Body of pancreas (tissue), 4 donors: ENCODE measurements around the gene LRFN4. TPM values are rescaled to one million over a fixed set of nuclear protein-coding genes. Genes with fewer than 3 reads are reported as not detected.

Source experiments
- ATAC-seq: fragments of 150-250 bp; one replicate; pipeline ENCODE4 v1.9.1; 2016
- DNase-seq, 4 donors: peaks; one replicate each; pipeline ENCODE4 v3.0.0-alpha.2; 2019
- H3K27ac ChIP-seq, 4 donors: fragments of 200-600 bp; sonication (generic); 1 replicate in 3 of 4; 2 replicates in 1 of 4; pipeline versions ENCODE4 v1.5.1 to v1.6.1; 2016 to 2019; ENCODE audit warnings: mild to moderate bottlenecking in 1 of 4, mixed read lengths in 1 of 4, moderate library complexity in 1 of 4
- H3K27me3 ChIP-seq, 2 donors: fragments of 200-600 bp; sonication (generic); one replicate each; pipeline ENCODE4 v1.6.0; 2016; ENCODE audit warnings: mild to moderate bottlenecking in 1 of 2
- H3K36me3 ChIP-seq, 2 donors: fragments of 200-600 bp; sonication (generic); replicated peaks in 1 of 2; 2 replicates each; pipeline ENCODE4 v1.5.1; 2016; ENCODE audit warnings: low read depth in 2 of 2; ENCODE audit not compliant: insufficient read depth in 1 of 2
- H3K4me1 ChIP-seq: fragments of 200-600 bp; sonication (generic); one replicate; pipeline ENCODE4 v1.6.0; 2016
- H3K4me3 ChIP-seq, 2 donors: fragments of 200-600 bp; sonication (generic); 1 replicate in 1 of 2; 2 replicates in 1 of 2; pipeline ENCODE4 v1.5.1; 2016 to 2019
- H3K9me3 ChIP-seq, 3 donors: fragments of 200-600 bp; sonication (generic); 1 replicate in 2 of 3; 2 replicates in 1 of 3; pipeline ENCODE4 v1.5.1; 2016
- CTCF ChIP-seq, 7 experiments: fragments of 450-650 bp in 4 of 7; fragments of 200-600 bp in 3 of 7; sonication (generic) in 3 of 7; IDR thresholded peaks; one replicate each; pipeline ENCODE4 v1.5.1; 2016 to 2019; ENCODE audit warnings: antibody characterized with exemption in 7 of 7
- POLR2A ChIP-seq, 3 donors: fragments of 450-650 bp; IDR thresholded peaks; one replicate each; pipeline ENCODE4 v1.6.1; 2016; ENCODE audit warnings: antibody characterized with exemption in 3 of 3, mild to moderate bottlenecking in 2 of 3
- WGBS, 2 donors: methylation state at CpG; one replicate each; pipeline ENCODE4 v1.1.5; 2017; 5-methylcytosine and 5-hydroxymethylcytosine counted together
- intact Hi-C: fragments of 100-400 bp; cut with DNase I; formaldehyde crosslinking; loops from one replicate; pipeline ENCODE4 v1.15.1; 2023
- total RNA-seq, 2 donors: library from RNA; depleted of rRNA; stranded (reverse); fragments of >200 nt; gene quantifications; one replicate each; pipeline ENCODE4 v1.1.0, GENCODE V29; 2016

Gene LRFN4
- total RNA-seq, 2 donors from 2014 or later: 2.3 to 3.0 TPM

DNA sequence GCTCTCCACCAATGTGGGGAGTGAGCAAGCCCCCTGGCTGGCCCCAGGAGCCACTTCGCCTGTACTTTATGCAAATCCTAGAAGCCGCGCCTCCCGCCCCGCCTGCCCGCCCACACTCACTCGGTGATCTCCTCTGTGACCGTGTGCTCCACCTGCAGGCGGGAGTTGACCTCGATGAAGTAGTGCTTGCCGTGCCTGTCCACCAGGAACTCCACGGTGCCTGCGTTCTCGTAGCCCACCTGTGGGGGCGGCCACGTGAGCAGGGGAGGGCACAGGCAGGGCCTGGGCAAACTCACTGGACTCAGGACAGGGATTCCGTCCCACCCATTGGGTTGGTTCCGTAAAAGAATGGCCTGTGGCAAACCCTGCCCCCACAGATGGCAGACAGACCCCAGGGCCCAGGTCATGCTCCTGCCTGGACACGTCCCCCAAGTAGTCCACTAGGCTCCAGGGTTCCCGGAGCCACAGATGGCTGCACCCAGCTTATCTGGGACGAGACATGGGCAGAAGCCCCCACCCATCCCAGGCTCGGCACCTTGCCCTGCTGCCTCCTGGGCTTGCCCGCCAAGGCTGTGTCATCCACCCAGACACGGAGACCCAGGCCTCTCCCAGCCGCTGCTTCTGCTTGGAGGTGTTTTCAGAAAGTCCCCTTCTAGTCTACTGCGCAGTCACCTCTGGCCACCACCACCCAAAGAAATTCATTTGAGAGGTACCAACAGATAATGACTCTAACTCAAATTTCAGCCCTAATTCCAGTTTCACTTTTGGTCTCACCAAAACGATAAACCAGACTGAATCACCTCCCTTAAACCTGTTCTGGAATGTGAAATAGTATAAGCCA, 12.1 kb downstream of the LRFN4 start:
- peaks cover 6% of the 10 kb centered on the region for H3K4me1 ChIP-seq
- peak; percentile 88 for ATAC-seq
- no peak overlapping the region for H3K4me3 ChIP-seq
- no peaks in the 10 kb centered on the region for H3K36me3 ChIP-seq
- TF ChIP-seq POLR2A (IDR thresholded peaks at IDR 0.05): no peak
- peak; percentile 24 to 78 (median 58) for TF ChIP-seq CTCF (IDR thresholded peaks at IDR 0.05)
- intact Hi-C loops: no loop called here
- DNase-seq: peak; percentile 81 to 83 (median 82)
- no peak overlapping the region for H3K27ac ChIP-seq
- no peaks in the 10 kb centered on the region for H3K27me3 ChIP-seq
- H3K9me3 ChIP-seq: no peaks in the 10 kb centered on the region
- 34 to 71% methylated on average over 10 to 27 of the region's 27 CpGs for WGBS, 2 donors

DNA sequence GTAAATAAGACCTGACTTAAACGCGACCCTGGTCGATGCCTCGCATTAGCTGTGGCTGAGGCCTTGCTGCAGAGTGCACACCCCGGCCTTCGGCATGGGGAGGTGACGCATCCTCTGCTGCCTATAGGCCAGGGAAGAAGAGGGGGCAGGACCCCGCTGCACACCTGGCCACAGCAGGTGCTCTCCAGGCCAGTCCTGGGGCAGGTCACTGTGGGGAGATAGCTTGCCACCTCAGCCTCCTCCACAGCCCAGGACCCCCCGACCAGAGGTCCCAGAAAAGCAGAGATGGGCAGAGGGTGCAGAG, 12.7 kb downstream of the LRFN4 start:
- H3K9me3 ChIP-seq: no peaks in the 10 kb centered on the region
- 93 to 94% methylated on average over 9 of the region's 9 CpGs for WGBS, 2 donors
- H3K27ac ChIP-seq: no peak overlapping the region
- peaks cover 6% of the 10 kb centered on the region for H3K4me1 ChIP-seq
- ATAC-seq: no peak
- intact Hi-C loops: no loop called here
- DNase-seq: no peak
- no peaks in the 10 kb centered on the region for H3K36me3 ChIP-seq
- H3K4me3 ChIP-seq: no peak overlapping the region
- no peaks in the 10 kb centered on the region for H3K27me3 ChIP-seq
- TF ChIP-seq POLR2A (IDR thresholded peaks at IDR 0.05) (no peak), CTCF (IDR thresholded peaks at IDR 0.05) (no peak)

DNA sequence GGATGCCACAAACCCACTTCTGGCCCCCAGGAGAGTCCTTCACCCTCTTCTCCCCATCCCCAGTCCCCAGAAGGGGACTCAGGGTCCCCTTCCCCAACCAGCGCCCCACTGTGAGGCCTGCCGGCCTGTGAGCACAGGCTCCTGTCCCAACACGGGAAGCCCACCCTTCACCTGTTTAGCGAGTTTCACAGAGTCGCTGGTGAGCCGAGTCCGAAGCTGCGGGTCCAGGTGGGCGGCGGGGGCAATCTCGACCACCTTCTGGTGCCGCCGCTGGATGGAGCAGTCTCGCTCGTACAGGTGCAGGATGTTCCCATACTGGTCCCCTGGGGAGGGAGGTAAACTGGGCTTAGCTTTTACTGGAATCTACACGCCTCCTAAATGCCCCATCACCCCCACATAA, 13.3 kb downstream of the LRFN4 start:
- Histone ChIP-seq H3K27me3 (no peaks in the 10 kb centered on the region), H3K36me3 (no peaks in the 10 kb centered on the region), H3K4me1 (peaks cover 6% of the 10 kb centered on the region), H3K4me3 (no peak overlapping the region), H3K27ac (no peak overlapping the region), H3K9me3 (no peaks in the 10 kb centered on the region)
- TF ChIP-seq CTCF (IDR thresholded peaks at IDR 0.05) (no peak), POLR2A (IDR thresholded peaks at IDR 0.05) (no peak)
- DNase-seq: no peak
- 91 to 100% methylated on average over 1 to 16 of the region's 16 CpGs for WGBS, 2 donors
- no peak for ATAC-seq
- intact Hi-C loops: no loop called here

- intact Hi-C loops: no loop called here
Measured at GRCh38 chr11:66870616-66871520, 14.0 kb downstream of the LRFN4 start.

More at GRCh38 chr11:66870616-66871520, 14.0 kb downstream of the LRFN4 start:
- Histone ChIP-seq H3K27ac (no peak overlapping the region), H3K4me1 (peaks cover 6% of the 10 kb centered on the region), H3K36me3 (no peaks in the 10 kb centered on the region), H3K9me3 (no peaks in the 10 kb centered on the region), H3K4me3 (no peak overlapping the region), H3K27me3 (no peaks in the 10 kb centered on the region)
- WGBS, 2 donors: 91 to 96% methylated on average over 28 to 39 of the region's 39 CpGs
- no peak for TF ChIP-seq CTCF (IDR thresholded peaks at IDR 0.05)
- no peak for TF ChIP-seq POLR2A (IDR thresholded peaks at IDR 0.05)
- DNase-seq (no peak), ATAC-seq (no peak)
